SK-N-SH treated with all-trans-retinoic acid at 6 μM for 48 hours (cell line): ENCODE results near the gene AGPAT4.

Experiments used
- ATAC-seq: fragments of 200-7000 bp; cut with Tn5 transposase; 3 replicates; pipeline ENCODE4 v1.9.1; 2020; ENCODE audit warnings: mild to moderate bottlenecking, moderate library complexity
- ARNTL ChIP-seq: fragments of 450-650 bp; formaldehyde crosslinking; IDR thresholded peaks from 2 replicates; pipeline ENCODE4 v1.5.0; 2020; ENCODE audit warnings: low read depth, mild to moderate bottlenecking, moderate library complexity, borderline replicate concordance
- BACH2 ChIP-seq: fragments of 250-450 bp; sonication (Bioruptor Pico); IDR thresholded peaks from 2 replicates; pipeline ENCODE4 v1.9.0; 2021; ENCODE audit warnings: mild to moderate bottlenecking, borderline replicate concordance
- CSDC2 ChIP-seq: fragments of 250-450 bp; sonication (Bioruptor Pico); IDR thresholded peaks from 2 replicates; pipeline ENCODE4 v1.5.0; 2020; ENCODE audit warnings: mild to moderate bottlenecking, moderate library complexity
- ESRRG ChIP-seq: fragments of 250-450 bp; sonication (Bioruptor Pico); IDR thresholded peaks from 2 replicates; pipeline ENCODE4 v1.6.1; 2021; ENCODE audit warnings: mild to moderate bottlenecking
- ISL1 ChIP-seq: fragments of 250-450 bp; sonication (Bioruptor Pico); IDR thresholded peaks from 2 replicates; pipeline ENCODE4 v2.1.2; 2022; ENCODE audit warnings: mild to moderate bottlenecking, moderate library complexity
- OSR1 ChIP-seq: fragments of 250-450 bp; sonication (Bioruptor Pico); IDR thresholded peaks from 2 replicates; pipeline ENCODE4 v1.8.0; 2022; ENCODE audit warnings: moderate library complexity, mild to moderate bottlenecking, inconsistent platforms
- PPARA ChIP-seq: fragments of 250-450 bp; sonication (Bioruptor Pico); IDR thresholded peaks from 2 replicates; pipeline ENCODE4 v1.5.0; 2020; ENCODE audit warnings: mild to moderate bottlenecking, borderline replicate concordance
- RARB ChIP-seq: fragments of 250-450 bp; sonication (Bioruptor Pico); IDR thresholded peaks from 2 replicates; pipeline ENCODE4 v1.8.0; 2021; ENCODE audit warnings: mild to moderate bottlenecking, moderate library complexity
- SNAI2 ChIP-seq: fragments of 250-450 bp; sonication (Bioruptor Pico); IDR thresholded peaks from 2 replicates; pipeline ENCODE4 v1.5.0; 2020; ENCODE audit warnings: mild to moderate bottlenecking, moderate library complexity
- TCF4 ChIP-seq: fragments of 250-450 bp; sonication (Bioruptor Pico); IDR thresholded peaks from 2 replicates; pipeline ENCODE4 v1.8.0; 2021; ENCODE audit warnings: mild to moderate bottlenecking, moderate library complexity, borderline replicate concordance
- TOX ChIP-seq: fragments of 250-450 bp; sonication (Bioruptor Pico); IDR thresholded peaks from 2 replicates; pipeline ENCODE4 v1.8.0; 2021; ENCODE audit warnings: mild to moderate bottlenecking, moderate library complexity, borderline replicate concordance
- TSHZ2 ChIP-seq: fragments of 250-450 bp; sonication (Bioruptor Pico); IDR thresholded peaks from 2 replicates; pipeline ENCODE4 v1.5.0; 2020; ENCODE audit warnings: mild to moderate bottlenecking, moderate library complexity
- ZC3H10 ChIP-seq: fragments of 250-450 bp; sonication (Bioruptor Pico); IDR thresholded peaks from 2 replicates; pipeline ENCODE4 v1.5.1; 2021; ENCODE audit warnings: mild to moderate bottlenecking, moderate library complexity
- ZFP3 ChIP-seq: fragments of 250-450 bp; sonication (Bioruptor Pico); IDR thresholded peaks from 2 replicates; pipeline ENCODE4 v1.5.0; 2020; ENCODE audit warnings: mild to moderate bottlenecking, moderate library complexity
- ZFP30 ChIP-seq: fragments of 450-650 bp; formaldehyde crosslinking; IDR thresholded peaks from 2 replicates; pipeline ENCODE4 v1.5.0; 2022; ENCODE audit warnings: mild to moderate bottlenecking, moderate library complexity
- ZNF565 ChIP-seq: fragments of 450-650 bp; formaldehyde crosslinking; conservative IDR thresholded peaks from 2 replicates; pipeline ENCODE4 v1.5.0; 2020; ENCODE audit warnings: low read depth, mild to moderate bottlenecking, moderate library complexity
- ZNF70 ChIP-seq: fragments of 450-650 bp; formaldehyde crosslinking; IDR thresholded peaks from 2 replicates; pipeline ENCODE4 v1.5.0; 2020; ENCODE audit warnings: mild to moderate bottlenecking, moderate library complexity
- ZNF8 ChIP-seq: fragments of 450-650 bp; formaldehyde crosslinking; IDR thresholded peaks from 2 replicates; pipeline ENCODE4 v1.5.0; 2020; ENCODE audit warnings: mild to moderate bottlenecking, moderate library complexity
- TF ChIP-seq, protein P1 (sequence below): fragments of 250-450 bp; sonication (Bioruptor Pico); IDR thresholded peaks from 2 replicates; pipeline ENCODE4 v1.5.1; 2021; ENCODE audit warnings: mild to moderate bottlenecking, moderate library complexity
- TF ChIP-seq, protein P2 (sequence below): fragments of 250-450 bp; sonication (Bioruptor Pico); IDR thresholded peaks from 2 replicates; pipeline ENCODE4 v1.8.0; 2020; ENCODE audit warnings: mild to moderate bottlenecking, moderate library complexity, borderline replicate concordance
- TF ChIP-seq, protein P3 (sequence below): fragments of 250-450 bp; sonication (Bioruptor Pico); IDR thresholded peaks from 2 replicates; pipeline ENCODE4 v1.8.0; 2021; ENCODE audit warnings: low read depth, mild to moderate bottlenecking, moderate library complexity, borderline replicate concordance

The AGPAT4 gene

GRCh38 chr6:161232010-161232409, 41.9 kb downstream of the AGPAT4 start:
- TF ChIP-seq CSDC2 (CRISPR knock-in tag) (no peak), ESRRG (CRISPR knock-in tag) (no peak), ZFP3 (no peak), SNAI2 (CRISPR knock-in tag) (no peak), TSHZ2 (no peak), ARNTL (CRISPR knock-in tag) (no peak), TOX (CRISPR knock-in tag) (no peak), ZNF8 (no peak)
- TF ChIP-seq, protein P1, sequence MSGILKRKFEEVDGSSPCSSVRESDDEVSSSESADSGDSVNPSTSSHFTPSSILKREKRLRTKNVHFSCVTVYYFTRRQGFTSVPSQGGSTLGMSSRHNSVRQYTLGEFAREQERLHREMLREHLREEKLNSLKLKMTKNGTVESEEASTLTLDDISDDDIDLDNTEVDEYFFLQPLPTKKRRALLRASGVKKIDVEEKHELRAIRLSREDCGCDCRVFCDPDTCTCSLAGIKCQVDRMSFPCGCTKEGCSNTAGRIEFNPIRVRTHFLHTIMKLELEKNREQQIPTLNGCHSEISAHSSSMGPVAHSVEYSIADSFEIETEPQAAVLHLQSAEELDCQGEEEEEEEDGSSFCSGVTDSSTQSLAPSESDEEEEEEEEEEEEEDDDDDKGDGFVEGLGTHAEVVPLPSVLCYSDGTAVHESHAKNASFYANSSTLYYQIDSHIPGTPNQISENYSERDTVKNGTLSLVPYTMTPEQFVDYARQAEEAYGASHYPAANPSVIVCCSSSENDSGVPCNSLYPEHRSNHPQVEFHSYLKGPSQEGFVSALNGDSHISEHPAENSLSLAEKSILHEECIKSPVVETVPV (CRISPR knock-in tag): no peak
- TF ChIP-seq, protein P2, sequence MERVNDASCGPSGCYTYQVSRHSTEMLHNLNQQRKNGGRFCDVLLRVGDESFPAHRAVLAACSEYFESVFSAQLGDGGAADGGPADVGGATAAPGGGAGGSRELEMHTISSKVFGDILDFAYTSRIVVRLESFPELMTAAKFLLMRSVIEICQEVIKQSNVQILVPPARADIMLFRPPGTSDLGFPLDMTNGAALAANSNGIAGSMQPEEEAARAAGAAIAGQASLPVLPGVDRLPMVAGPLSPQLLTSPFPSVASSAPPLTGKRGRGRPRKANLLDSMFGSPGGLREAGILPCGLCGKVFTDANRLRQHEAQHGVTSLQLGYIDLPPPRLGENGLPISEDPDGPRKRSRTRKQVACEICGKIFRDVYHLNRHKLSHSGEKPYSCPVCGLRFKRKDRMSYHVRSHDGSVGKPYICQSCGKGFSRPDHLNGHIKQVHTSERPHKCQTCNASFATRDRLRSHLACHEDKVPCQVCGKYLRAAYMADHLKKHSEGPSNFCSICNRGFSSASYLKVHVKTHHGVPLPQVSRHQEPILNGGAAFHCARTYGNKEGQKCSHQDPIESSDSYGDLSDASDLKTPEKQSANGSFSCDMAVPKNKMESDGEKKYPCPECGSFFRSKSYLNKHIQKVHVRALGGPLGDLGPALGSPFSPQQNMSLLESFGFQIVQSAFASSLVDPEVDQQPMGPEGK: no peak

GRCh38 chr6:161230339-161230738, 43.5 kb downstream of the AGPAT4 start:
- TF ChIP-seq CSDC2 (CRISPR knock-in tag): no peak
- no peak for TF ChIP-seq ESRRG (CRISPR knock-in tag)
- no peak for TF ChIP-seq ZC3H10
- no peak for TF ChIP-seq PPARA (CRISPR knock-in tag)
- no peak for TF ChIP-seq ZNF8
- TF ChIP-seq ZNF70 (CRISPR knock-in tag): no peak
- no peak for TF ChIP-seq OSR1
- TF ChIP-seq, protein P3, sequence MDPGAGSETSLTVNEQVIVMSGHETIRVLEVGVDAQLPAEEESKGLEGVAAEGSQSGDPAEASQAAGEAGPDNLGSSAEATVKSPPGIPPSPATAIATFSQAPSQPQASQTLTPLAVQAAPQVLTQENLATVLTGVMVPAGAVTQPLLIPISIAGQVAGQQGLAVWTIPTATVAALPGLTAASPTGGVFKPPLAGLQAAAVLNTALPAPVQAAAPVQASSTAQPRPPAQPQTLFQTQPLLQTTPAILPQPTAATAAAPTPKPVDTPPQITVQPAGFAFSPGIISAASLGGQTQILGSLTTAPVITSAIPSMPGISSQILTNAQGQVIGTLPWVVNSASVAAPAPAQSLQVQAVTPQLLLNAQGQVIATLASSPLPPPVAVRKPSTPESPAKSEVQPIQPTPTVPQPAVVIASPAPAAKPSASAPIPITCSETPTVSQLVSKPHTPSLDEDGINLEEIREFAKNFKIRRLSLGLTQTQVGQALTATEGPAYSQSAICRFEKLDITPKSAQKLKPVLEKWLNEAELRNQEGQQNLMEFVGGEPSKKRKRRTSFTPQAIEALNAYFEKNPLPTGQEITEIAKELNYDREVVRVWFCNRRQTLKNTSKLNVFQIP (CRISPR knock-in tag): no peak
- TF ChIP-seq SNAI2 (CRISPR knock-in tag): no peak
- no peak for TF ChIP-seq ARNTL (CRISPR knock-in tag)
- TF ChIP-seq ZFP30 (CRISPR knock-in tag): no peak
- no peak for TF ChIP-seq BACH2 (CRISPR knock-in tag)
- TF ChIP-seq, protein P2: no peak
- no peak for TF ChIP-seq RARB (CRISPR knock-in tag)
- TF ChIP-seq ZNF565 (CRISPR knock-in tag): no peak
- no peak for TF ChIP-seq TCF4 (CRISPR knock-in tag)
- TF ChIP-seq ISL1 (CRISPR knock-in tag): no peak
- no peak for ATAC-seq

More at GRCh38 chr6:161232010-161232409, 41.9 kb downstream of the AGPAT4 start:
- ATAC-seq: no peak

DNA sequence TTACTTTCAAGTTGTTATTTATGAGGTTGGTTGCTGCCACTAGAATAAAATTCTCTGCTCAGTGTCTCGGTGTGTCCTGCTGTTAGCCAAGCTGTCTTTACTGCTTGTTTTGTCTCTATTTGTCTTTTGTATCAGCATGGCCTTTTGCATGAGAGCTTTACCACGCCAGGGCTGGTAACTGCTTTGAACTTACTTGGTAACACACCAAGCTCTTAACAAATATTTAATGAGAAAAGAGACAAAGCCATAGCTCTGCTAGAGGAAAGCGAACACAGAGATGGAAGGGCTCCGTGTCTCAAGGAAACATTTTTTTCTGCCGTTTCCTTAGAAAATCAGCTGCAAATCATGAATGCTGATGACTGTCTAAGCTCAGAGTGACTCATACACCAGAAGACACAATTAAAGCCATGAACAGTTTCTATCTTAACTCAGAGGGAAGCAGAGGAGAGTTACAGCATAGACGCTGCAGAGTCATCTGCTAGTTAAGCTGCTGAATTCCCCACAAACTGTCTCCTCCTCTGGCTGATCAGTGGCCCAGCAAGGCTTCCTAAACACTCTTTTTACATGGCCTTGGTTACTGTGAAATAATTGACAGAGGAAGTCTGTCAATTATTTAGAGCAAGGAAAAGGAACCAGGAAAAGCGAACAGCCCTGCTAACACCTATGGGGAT, 44.8 kb downstream of the AGPAT4 start:
- no peak for TF ChIP-seq ARNTL (CRISPR knock-in tag)
- no peak for TF ChIP-seq ZFP30 (CRISPR knock-in tag)
- 0 out of 2 replicates have a peak, but pooled peaks have one; percentile 10 for TF ChIP-seq SNAI2 (CRISPR knock-in tag)
- peak; percentile 43 for TF ChIP-seq ISL1 (CRISPR knock-in tag)
- no peak for TF ChIP-seq ESRRG (CRISPR knock-in tag)
- no peak for TF ChIP-seq BACH2 (CRISPR knock-in tag)
- TF ChIP-seq ZNF70 (CRISPR knock-in tag): no peak
- ATAC-seq: peak; percentile 97
